ENCODE results near the gene SIMC1. TPM values are rescaled to one million over a fixed set of nuclear protein-coding genes. Genes with fewer than 3 reads are reported as not detected.

SIMC1 gene
- total and polyA plus RNA-seq, 12 donors: 1.9 to 7.7 (median 4.5) TPM

- ATAC-seq: peak in 7 of 8 donors; percentile 10 to 61 (median 36)
- H3K27me3 ChIP-seq: peaks cover 0 to 21% (median 0%) of the 10 kb centered on the region in 7 donors
- peaks cover 0 to 37% (median 23%) of the 10 kb centered on the region in 9 donors for H3K4me1 ChIP-seq
- peaks cover 0 to 32% (median 0%) of the 10 kb centered on the region in 9 donors for H3K36me3 ChIP-seq
- H3K9me3 ChIP-seq: no peaks in the 10 kb centered on the region
- intact Hi-C loops (cut with DNase I): no loop called here
- TF ChIP-seq, protein P1, sequence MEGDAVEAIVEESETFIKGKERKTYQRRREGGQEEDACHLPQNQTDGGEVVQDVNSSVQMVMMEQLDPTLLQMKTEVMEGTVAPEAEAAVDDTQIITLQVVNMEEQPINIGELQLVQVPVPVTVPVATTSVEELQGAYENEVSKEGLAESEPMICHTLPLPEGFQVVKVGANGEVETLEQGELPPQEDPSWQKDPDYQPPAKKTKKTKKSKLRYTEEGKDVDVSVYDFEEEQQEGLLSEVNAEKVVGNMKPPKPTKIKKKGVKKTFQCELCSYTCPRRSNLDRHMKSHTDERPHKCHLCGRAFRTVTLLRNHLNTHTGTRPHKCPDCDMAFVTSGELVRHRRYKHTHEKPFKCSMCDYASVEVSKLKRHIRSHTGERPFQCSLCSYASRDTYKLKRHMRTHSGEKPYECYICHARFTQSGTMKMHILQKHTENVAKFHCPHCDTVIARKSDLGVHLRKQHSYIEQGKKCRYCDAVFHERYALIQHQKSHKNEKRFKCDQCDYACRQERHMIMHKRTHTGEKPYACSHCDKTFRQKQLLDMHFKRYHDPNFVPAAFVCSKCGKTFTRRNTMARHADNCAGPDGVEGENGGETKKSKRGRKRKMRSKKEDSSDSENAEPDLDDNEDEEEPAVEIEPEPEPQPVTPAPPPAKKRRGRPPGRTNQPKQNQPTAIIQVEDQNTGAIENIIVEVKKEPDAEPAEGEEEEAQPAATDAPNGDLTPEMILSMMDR (IDR thresholded peaks at IDR 0.05): no peak
- 0 to 1% methylated on average over 77 to 108 of the region's 108 CpGs for WGBS, 2 donors
- peak; percentile 41 to 59 for DNase-seq
- peak within 1 kb of the TSS; percentile 32 to 90 (median 82) for H3K27ac ChIP-seq
- peak within 1 kb of the TSS; percentile 40 to 96 (median 82) for H3K4me3 ChIP-seq
These were observed 127.4 kb downstream of the SIMC1 start, which contains the start of gene ARL10 for GRCh38 chr5:176365351-176366231. Gene ARL10 (plus strand): TSS chr5:176365487. CDS start chr5:176365564, 77 bp downstream.

GRCh38 chr5:176366232-176366894 lies 128.1 kb downstream of the SIMC1 start:
- ATAC-seq: no peak
- peaks cover 0 to 21% (median 0%) of the 10 kb centered on the region in 7 donors for H3K27me3 ChIP-seq
- TF ChIP-seq, protein P1 (IDR thresholded peaks at IDR 0.05): no peak
- H3K27ac ChIP-seq: peak overlapping the region; percentile 32 to 90 (median 82)
- DNase-seq: no peak
- H3K4me1 ChIP-seq: peaks cover 0 to 37% (median 22%) of the 10 kb centered on the region in 9 donors
- peak overlapping the region; percentile 40 to 96 (median 82) for H3K4me3 ChIP-seq
- no peaks in the 10 kb centered on the region for H3K9me3 ChIP-seq
- H3K36me3 ChIP-seq: peaks cover 0 to 40% (median 0%) of the 10 kb centered on the region in 9 donors
- intact Hi-C loops (cut with DNase I): no loop called here
- WGBS, 2 donors: 41 to 47% methylated on average over 38 of the region's 38 CpGs

DNA sequence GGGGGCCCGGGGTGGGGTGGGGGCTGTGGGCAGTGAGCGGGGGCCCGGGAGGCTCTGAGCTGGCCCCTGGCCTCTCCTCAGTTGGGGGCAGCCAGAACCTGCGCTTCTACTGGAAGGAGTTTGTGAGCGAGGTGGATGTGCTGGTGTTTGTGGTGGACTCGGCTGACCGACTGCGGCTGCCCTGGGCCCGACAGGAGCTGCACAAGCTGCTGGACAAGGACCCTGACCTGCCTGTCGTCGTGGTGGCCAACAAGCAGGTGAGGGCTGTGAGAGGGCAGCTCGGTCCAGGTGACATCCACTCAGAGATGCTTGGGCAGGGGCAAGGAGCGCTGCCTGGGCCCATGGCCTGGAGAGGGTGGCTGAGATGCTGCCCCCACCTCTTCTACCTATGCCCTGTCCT lies 130.5 kb downstream of the SIMC1 start:
- no peak for DNase-seq
- no peak for ATAC-seq
- Histone ChIP-seq H3K27me3 (peaks cover 0 to 21% (median 0%) of the 10 kb centered on the region in 7 donors), H3K4me1 (peaks cover 6 to 51% (median 31%) of the 10 kb centered on the region in 9 donors), H3K4me3 (no peak overlapping the region), H3K27ac (no peak overlapping the region), H3K36me3 (peaks cover 0 to 51% (median 4%) of the 10 kb centered on the region in 9 donors), H3K9me3 (no peaks in the 10 kb centered on the region)
- TF ChIP-seq, protein P1 (IDR thresholded peaks at IDR 0.05): no peak
- intact Hi-C loops (cut with DNase I): no loop called here
- 97 to 99% methylated on average over 13 of the region's 13 CpGs for WGBS, 2 donors
